ENCODE measurements around the gene DENND1A.
"Not testable (repeated sequence)": the region's sequence is repeated elsewhere in the genome, so short reads cannot be mapped to it uniquely, and the experiment has no call there.

Gene DENND1A

GRCh38 chr9:123861756-123862120 lies 68.2 kb downstream of the DENND1A start:
- DNase-seq, result no peak

GRCh38 chr9:123861086-123861755 lies 68.7 kb downstream of the DENND1A start:
- no peak for DNase-seq

GRCh38 chr9:123860603-123861002 lies 69.3 kb downstream of the DENND1A start:
- no peak for DNase-seq

- no peak for DNase-seq
Measured at GRCh38 chr9:123852403-123852802, 77.5 kb downstream of the DENND1A start.

GRCh38 chr9:123851851-123852250 lies 78.1 kb downstream of the DENND1A start:
- no peak for DNase-seq

GRCh38 chr9:123848447-123849085 lies 81.4 kb downstream of the DENND1A start:
- DNase-seq, result no peak

- no peak for DNase-seq
Measured at GRCh38 chr9:123846966-123847365, 83.0 kb downstream of the DENND1A start.

- no peak for DNase-seq
Measured at GRCh38 chr9:123843703-123844102, 86.2 kb downstream of the DENND1A start.

- DNase-seq, result no peak
Measured at GRCh38 chr9:123835821-123836220, 94.1 kb downstream of the DENND1A start.

- no peak for DNase-seq
Measured at GRCh38 chr9:123834889-123835562, 94.9 kb downstream of the DENND1A start.

- no peak for DNase-seq
Measured at GRCh38 chr9:123834218-123834888, 95.6 kb downstream of the DENND1A start.

GRCh38 chr9:123832858-123833650 lies 96.9 kb downstream of the DENND1A start:
- no peak for DNase-seq

GRCh38 chr9:123832176-123832575 lies 97.8 kb downstream of the DENND1A start:
- no peak for DNase-seq

GRCh38 chr9:123828449-123828848 lies 101.5 kb downstream of the DENND1A start:
- DNase-seq, result no peak

- DNase-seq, result no peak
Measured at GRCh38 chr9:123825342-123826060, 104.4 kb downstream of the DENND1A start.

- DNase-seq, result no peak
Measured at GRCh38 chr9:123823194-123823947, 106.6 kb downstream of the DENND1A start.

GRCh38 chr9:123821619-123822018 lies 108.3 kb downstream of the DENND1A start:
- no peak for DNase-seq

GRCh38 chr9:123820139-123820538 lies 109.8 kb downstream of the DENND1A start:
- DNase-seq, result no peak

- no peak for DNase-seq
Measured at GRCh38 chr9:123816817-123817472, 113.0 kb downstream of the DENND1A start.

GRCh38 chr9:123815856-123816255 lies 114.1 kb downstream of the DENND1A start:
- DNase-seq, result not testable (repeated sequence)

- no peak for DNase-seq
Measured at GRCh38 chr9:123814496-123814895, 115.4 kb downstream of the DENND1A start.

Measured in DMS79 (cell line).